Hepatic stellate cell (primary cell): ENCODE measurements around the gene ARHGAP11A.
A peak's percentile ranks its signal among the peaks of the same experiment; 100 is the strongest.
"Not testable (repeated sequence)": the region's sequence is repeated elsewhere in the genome, so short reads cannot be mapped to it uniquely, and the experiment has no call there.

ENCODE experiments used
- DNase-seq: peaks from one replicate; pipeline ENCODE4 v3.0.0; 2011; ENCODE audit warnings: low spot score

ARHGAP11A gene

GRCh38 chr15:32615051-32615870 is at the start of gene ARHGAP11A:
ARHGAP11A (plus strand) TSS chr15:32615504; CDS start chr15:32616212, 708 bp downstream.
- DNase-seq: peak; percentile 35

- DNase-seq: not testable (repeated sequence)
Observed at GRCh38 chr15:32568988-32569387, 46.3 kb upstream of the ARHGAP11A start.

GRCh38 chr15:32578482-32578881 is 36.8 kb upstream of the ARHGAP11A start:
- not testable (repeated sequence) for DNase-seq

- DNase-seq: not testable (repeated sequence)
Observed at GRCh38 chr15:32585844-32586243, 29.5 kb upstream of the ARHGAP11A start.

GRCh38 chr15:32593151-32593550 is 22.2 kb upstream of the ARHGAP11A start, which contains the start of gene GOLGA8N:
GOLGA8N (plus strand) TSS chr15:32593456.
- DNase-seq: not testable (repeated sequence)

GRCh38 chr15:32609518-32609917 is 5.8 kb upstream of the ARHGAP11A start:
- not testable (repeated sequence) for DNase-seq

- not testable (repeated sequence) for DNase-seq
Observed at GRCh38 chr15:32610719-32611118, 4.6 kb upstream of the ARHGAP11A start.

GRCh38 chr15:32614712-32615050 is 623 bp upstream of the ARHGAP11A start:
- not testable (repeated sequence) for DNase-seq

- DNase-seq: not testable (repeated sequence)
Observed at GRCh38 chr15:32615871-32616426, 645 bp downstream of the ARHGAP11A start.

GRCh38 chr15:32636410-32636809 is 21.1 kb downstream of the ARHGAP11A start:
- no peak for DNase-seq

GRCh38 chr15:32636908-32637567 is 21.7 kb downstream of the ARHGAP11A start:
- no peak for DNase-seq

GRCh38 chr15:32637704-32638103 is 22.4 kb downstream of the ARHGAP11A start:
- DNase-seq: no peak

- DNase-seq: no peak
Observed at GRCh38 chr15:32641517-32642059, 26.3 kb downstream of the ARHGAP11A start, which contains the start of gene SCG5. SCG5 (plus strand) TSS chr15:32641710; CDS start chr15:32643593, 1,883 bp downstream.

GRCh38 chr15:32642667-32643435 is 27.5 kb downstream of the ARHGAP11A start:
- no peak for DNase-seq

- no peak for DNase-seq
Observed at GRCh38 chr15:32643907-32644445, 28.7 kb downstream of the ARHGAP11A start.

- DNase-seq: no peak
Observed at GRCh38 chr15:32646291-32646690, 31.0 kb downstream of the ARHGAP11A start.

GRCh38 chr15:32649342-32649741 is 34.0 kb downstream of the ARHGAP11A start:
- DNase-seq: peak; percentile 50

- peak; percentile 74 for DNase-seq
Observed at GRCh38 chr15:32651229-32651837, 36.0 kb downstream of the ARHGAP11A start.

- no peak for DNase-seq
Observed at GRCh38 chr15:32652178-32652577, 36.9 kb downstream of the ARHGAP11A start.

GRCh38 chr15:32656091-32656490 is 40.8 kb downstream of the ARHGAP11A start:
- DNase-seq: no peak

- no peak for DNase-seq
Observed at GRCh38 chr15:32656496-32656895, 41.2 kb downstream of the ARHGAP11A start.
